PC-3 (cell line): ENCODE results near the gene CTNND1.

ENCODE experiments used
- EZH2 ChIP-seq: fragments of 300-600 bp; sonication (generic); IDR thresholded peaks from one replicate; pipeline ENCODE4 v1.6.1; 2017; ENCODE audit warnings: antibody characterized with exemption, mild to moderate bottlenecking, low read length; ENCODE audit not compliant: unreplicated experiment
- TF ChIP-seq, protein P1 (sequence below): fragments of 300-600 bp; sonication (generic); conservative IDR thresholded peaks from 2 replicates; pipeline ENCODE4 v1.5.1; 2017; ENCODE audit warnings: antibody characterized with exemption, low read depth, mild to moderate bottlenecking, low read length

DNA sequence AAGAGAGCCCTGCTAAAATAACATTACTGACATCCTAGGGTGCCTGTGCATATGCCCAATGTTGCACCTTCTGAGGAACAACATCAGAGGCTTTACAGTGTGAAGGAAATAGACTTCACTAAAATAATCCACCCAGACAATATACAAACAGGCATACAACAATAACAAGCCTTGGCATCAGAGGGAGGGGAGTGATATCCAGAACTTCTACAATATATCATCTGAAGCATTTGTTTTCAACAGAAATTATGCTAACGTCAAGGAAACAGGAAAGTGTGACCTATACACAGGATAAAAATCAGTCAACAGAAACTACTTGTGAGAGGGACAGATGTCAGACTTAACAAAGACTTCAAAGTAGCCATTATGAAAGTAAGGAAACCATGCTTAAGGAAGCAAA lies 81.3 kb downstream of the CTNND1 start:
- TF ChIP-seq, protein P1, sequence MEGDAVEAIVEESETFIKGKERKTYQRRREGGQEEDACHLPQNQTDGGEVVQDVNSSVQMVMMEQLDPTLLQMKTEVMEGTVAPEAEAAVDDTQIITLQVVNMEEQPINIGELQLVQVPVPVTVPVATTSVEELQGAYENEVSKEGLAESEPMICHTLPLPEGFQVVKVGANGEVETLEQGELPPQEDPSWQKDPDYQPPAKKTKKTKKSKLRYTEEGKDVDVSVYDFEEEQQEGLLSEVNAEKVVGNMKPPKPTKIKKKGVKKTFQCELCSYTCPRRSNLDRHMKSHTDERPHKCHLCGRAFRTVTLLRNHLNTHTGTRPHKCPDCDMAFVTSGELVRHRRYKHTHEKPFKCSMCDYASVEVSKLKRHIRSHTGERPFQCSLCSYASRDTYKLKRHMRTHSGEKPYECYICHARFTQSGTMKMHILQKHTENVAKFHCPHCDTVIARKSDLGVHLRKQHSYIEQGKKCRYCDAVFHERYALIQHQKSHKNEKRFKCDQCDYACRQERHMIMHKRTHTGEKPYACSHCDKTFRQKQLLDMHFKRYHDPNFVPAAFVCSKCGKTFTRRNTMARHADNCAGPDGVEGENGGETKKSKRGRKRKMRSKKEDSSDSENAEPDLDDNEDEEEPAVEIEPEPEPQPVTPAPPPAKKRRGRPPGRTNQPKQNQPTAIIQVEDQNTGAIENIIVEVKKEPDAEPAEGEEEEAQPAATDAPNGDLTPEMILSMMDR, result no peak
- TF ChIP-seq EZH2, result no peak
